Stimulated activated CD4-positive, alpha-beta T cell treated with anti-CD3 and anti-CD28 coated beads, TNF-alpha, amount 100 ng/mL, for 48 hours (primary cell): ENCODE measurements around the gene MAPRE3.
"Not testable (repeated sequence)": the region's sequence is repeated elsewhere in the genome, so short reads cannot be mapped to it uniquely, and the experiment has no call there.

Experiments
- DNase-seq, 3 donors: peaks; one replicate each; pipeline ENCODE4 v3.0.0-alpha.2; 2020; ENCODE audit warnings: low read depth in 3 of 3

MAPRE3 gene

GRCh38 chr2:27070653-27071276 is 100.3 kb downstream of the MAPRE3 start:
- no peak for DNase-seq

- DNase-seq, result peak; percentile 76 to 88 (median 83)
These were observed 101.0 kb downstream of the MAPRE3 start, which contains the start of gene OST4 for GRCh38 chr2:27071277-27071989. TSS of gene OST4 (minus strand) at chr2:27071654.

DNA sequence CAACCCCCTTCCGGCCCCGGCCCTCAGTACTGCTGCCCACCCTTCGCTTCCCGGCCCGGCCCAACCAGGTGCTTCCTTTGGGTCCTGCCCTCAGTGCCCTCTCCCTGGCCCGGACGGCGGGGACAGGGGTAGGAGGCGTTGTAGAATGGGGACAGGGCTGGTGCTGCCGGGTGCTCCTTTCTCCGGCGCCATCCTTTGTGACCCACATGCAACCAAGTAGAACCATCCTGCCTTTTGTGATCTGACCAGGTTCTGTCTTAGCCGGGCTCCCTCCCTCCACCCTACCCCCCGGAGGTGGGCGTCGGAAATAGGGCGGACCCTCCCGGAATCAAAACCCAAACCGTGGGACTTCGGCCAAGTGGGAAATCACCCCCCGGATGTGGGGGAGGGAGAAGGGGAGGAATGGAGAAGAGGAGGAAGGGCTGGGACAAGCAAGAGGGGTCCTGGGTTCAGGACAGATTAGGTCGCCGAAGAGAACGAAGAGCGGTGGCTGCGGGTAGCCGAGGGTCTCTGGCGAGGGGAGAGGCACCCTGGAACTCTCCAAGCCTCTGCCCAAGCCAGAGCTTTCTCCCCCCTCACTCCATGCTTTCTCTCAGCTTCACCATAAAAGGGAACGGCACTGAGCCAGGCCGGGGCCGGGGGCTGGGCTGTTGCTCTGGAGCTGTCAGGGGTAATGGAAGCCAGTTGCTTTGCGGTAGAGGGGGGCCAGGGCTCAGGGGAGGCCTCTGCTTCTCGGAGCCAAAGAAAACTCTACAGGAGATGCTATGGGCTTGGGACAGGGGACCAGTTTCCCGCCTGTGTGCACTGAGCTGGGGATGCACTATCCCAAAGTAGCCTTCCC is 101.8 kb downstream of the MAPRE3 start:
- DNase-seq, result peak in 2 of 3 donors; percentile 21 to 22

DNA sequence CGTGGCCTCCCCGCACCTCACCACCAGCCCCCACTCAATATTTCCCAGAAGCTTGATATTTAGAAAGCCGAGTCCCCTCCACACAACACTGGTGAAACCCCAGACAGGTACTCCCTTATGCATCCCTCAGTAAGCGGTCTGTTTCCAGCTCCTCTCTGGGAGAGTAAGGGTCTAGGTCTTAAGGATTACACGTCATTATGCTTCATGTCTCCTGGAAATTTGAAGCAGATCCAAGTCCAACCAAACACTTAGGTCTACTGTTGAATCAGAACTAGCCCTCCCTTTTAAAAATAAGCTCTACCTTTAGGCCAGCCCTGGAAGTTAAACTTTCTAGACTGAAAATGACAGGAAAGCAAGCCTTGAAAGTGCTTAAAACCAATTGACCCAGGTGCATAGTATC is 102.5 kb downstream of the MAPRE3 start:
- DNase-seq, result no peak

GRCh38 chr2:27073782-27074181 is 103.3 kb downstream of the MAPRE3 start:
- DNase-seq, result no peak

- no peak for DNase-seq
These were observed 104.5 kb downstream of the MAPRE3 start for GRCh38 chr2:27074738-27075565.

DNA sequence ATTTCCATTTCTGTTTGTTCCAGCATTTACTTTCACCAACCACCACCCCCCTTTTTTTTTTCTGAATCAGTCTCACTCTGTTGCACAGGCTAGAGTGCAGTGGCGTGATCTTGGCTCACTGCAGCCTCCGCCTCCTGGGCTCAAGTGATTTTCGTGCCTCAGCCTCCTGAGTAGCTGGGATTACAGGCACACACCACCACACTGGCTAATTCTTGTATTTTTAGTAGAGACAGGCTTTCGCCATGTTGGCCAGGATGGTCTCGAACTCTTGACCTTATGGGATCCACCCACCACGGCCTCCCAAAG is 105.1 kb downstream of the MAPRE3 start:
- DNase-seq, result not testable (repeated sequence)

- DNase-seq, result no peak
These were observed 105.9 kb downstream of the MAPRE3 start for GRCh38 chr2:27076323-27076722.
